Glutamatergic neuron (in vitro differentiated cells): ENCODE results near the gene BORCS8. TPM values are rescaled to one million over a fixed set of nuclear protein-coding genes. Genes with fewer than 3 reads are reported as not detected.

Experiments
- DNase-seq: peaks from one replicate; pipeline ENCODE4 v3.0.0; 2022
- H3K27ac Mint-ChIP-seq: one replicate; pipeline ENCODE4 v1.8.0; 2020; ENCODE audit warnings: mild to moderate bottlenecking, mixed read lengths, inconsistent platforms; ENCODE audit not compliant: unreplicated experiment
- H3K27me3 Mint-ChIP-seq: one replicate; pipeline ENCODE4 v1.8.0; 2020; ENCODE audit warnings: mild to moderate bottlenecking, moderate library complexity, mixed read lengths, inconsistent platforms; ENCODE audit not compliant: unreplicated experiment
- H3K36me3 Mint-ChIP-seq: one replicate; pipeline ENCODE4 v1.8.0; 2020; ENCODE audit warnings: mild to moderate bottlenecking, mixed read lengths, inconsistent platforms; ENCODE audit not compliant: unreplicated experiment
- H3K4me1 Mint-ChIP-seq: one replicate; pipeline ENCODE4 v1.8.0; 2020; ENCODE audit warnings: mild to moderate bottlenecking, low read depth, mixed read lengths, inconsistent platforms; ENCODE audit not compliant: unreplicated experiment
- H3K4me3 Mint-ChIP-seq: one replicate; pipeline ENCODE4 v1.8.0; 2020; ENCODE audit warnings: mild to moderate bottlenecking, mixed read lengths, inconsistent platforms; ENCODE audit not compliant: unreplicated experiment
- H3K9me3 Mint-ChIP-seq: one replicate; pipeline ENCODE4 v1.8.0; 2020; ENCODE audit warnings: mild to moderate bottlenecking, moderate library complexity, mixed read lengths, inconsistent platforms; ENCODE audit not compliant: unreplicated experiment
- total RNA-seq: library from RNA; stranded (reverse); fragmentation: NEBNext Ultra II Directional; extraction: Animal tissue kit (Norgen Biotek cat#: 25700); gene quantifications from one replicate; pipeline ENCODE4 v1.2.1, GENCODE V29; 2021; ENCODE audit not compliant: unreplicated experiment
- TF ChIP-seq, protein P1 (sequence below): fragments of 200-600 bp; sonication (generic); IDR thresholded peaks from one replicate; pipeline ENCODE4 v1.5.0; 2021; ENCODE audit not compliant: partially characterized antibody, unreplicated experiment

The BORCS8 gene
- total RNA-seq, 1 donor from 2014 or later: 20.5 TPM

DNA sequence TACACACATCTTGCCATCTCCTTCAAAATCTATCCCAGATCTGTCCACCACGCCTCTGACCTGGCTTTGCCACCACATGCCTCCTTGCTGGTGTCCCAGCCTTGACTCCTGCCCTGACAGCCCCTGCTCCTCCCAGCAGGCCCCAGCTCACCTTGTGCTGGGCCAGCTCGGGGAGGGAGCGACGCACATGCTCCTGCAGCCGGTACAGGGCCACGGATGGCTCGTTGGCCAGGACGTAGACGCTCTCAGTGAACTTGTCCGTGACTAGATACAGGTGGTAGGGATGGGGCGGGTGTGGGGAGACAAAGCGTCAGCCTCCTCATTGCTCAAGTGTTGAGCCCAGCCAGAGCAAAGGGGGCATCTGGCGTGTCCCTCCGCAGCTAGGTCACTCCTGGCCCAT lies 5.2 kb downstream of the BORCS8 start:
- Mint-ChIP-seq H3K27ac (no peak overlapping the region), H3K27me3 (peaks cover 6% of the 10 kb centered on the region), H3K4me3 (no peak overlapping the region), H3K36me3 (peaks cover 10% of the 10 kb centered on the region), H3K9me3 (peaks cover 1% of the 10 kb centered on the region), H3K4me1 (no peaks in the 10 kb centered on the region)
- DNase-seq: no peak
- TF ChIP-seq, protein P1, sequence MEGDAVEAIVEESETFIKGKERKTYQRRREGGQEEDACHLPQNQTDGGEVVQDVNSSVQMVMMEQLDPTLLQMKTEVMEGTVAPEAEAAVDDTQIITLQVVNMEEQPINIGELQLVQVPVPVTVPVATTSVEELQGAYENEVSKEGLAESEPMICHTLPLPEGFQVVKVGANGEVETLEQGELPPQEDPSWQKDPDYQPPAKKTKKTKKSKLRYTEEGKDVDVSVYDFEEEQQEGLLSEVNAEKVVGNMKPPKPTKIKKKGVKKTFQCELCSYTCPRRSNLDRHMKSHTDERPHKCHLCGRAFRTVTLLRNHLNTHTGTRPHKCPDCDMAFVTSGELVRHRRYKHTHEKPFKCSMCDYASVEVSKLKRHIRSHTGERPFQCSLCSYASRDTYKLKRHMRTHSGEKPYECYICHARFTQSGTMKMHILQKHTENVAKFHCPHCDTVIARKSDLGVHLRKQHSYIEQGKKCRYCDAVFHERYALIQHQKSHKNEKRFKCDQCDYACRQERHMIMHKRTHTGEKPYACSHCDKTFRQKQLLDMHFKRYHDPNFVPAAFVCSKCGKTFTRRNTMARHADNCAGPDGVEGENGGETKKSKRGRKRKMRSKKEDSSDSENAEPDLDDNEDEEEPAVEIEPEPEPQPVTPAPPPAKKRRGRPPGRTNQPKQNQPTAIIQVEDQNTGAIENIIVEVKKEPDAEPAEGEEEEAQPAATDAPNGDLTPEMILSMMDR: no peak

DNA sequence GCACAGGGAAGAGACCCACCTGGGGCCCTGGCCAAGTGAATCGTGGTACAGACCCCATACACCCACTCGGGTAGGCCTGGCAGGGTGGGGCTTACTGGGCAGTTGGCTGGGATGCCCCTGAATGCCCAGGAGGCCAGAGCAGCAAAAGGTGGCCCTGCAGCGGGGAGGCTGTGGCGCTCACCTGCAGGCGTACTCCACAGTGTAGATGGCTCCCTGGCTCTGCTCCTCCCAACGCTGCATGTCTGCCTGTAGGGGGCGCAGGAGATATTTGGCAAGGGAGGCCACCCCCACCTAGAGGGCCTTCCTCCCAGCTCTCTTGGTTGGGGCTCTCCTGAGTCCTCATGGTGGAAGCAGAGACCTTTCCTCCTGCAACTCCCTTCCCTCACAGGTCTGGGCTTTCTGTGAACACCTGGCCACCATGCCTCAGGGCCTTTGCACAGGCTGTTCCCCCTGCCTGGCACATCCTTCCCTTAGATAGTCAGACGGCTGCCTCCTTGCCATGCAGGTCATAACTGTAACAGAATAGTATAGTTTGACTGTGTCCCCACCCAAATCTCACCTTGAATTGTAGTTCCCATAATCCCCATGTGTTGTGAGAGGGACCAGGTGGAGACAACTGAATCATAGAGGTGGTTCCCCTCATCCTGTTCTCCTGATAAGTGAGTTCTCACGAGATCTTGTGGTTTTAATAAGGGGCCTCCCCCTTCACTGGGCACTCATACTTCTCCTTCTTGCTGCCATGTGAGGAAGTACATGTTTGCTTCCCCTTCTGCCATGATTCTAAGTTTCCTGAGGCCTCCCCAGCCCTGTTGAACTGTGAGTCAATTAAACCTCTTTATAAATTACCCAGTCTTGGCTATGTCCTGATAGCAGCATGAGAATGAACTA lies 5.9 kb downstream of the BORCS8 start:
- peak; percentile 62 for DNase-seq

DNA sequence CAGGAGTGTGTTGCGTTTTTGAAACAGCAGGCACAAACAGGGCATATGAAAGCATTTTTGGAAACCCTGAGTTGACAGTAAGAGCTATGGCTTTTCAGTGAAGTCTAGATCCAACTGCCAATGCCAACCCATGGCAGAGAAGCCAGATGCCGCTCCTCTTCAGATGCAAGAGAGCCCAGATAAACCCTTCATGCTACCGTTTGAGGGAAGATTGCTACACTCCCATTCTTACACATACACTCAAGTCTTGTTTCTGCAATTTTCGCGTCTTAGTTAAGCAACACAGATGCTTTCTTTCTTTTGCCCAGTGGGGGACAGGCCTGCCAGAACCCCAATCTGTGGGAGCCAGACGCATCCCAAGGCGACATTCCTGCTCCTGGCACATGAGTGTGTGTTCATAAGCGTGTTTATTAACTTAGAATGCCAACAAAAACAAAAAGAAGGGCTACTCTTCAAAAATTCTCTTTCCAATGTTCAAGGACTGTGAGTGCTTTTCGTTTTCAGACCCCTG lies 10.4 kb downstream of the BORCS8 start:
- TF ChIP-seq, protein P1: no peak
- Mint-ChIP-seq H3K4me3 (no peak overlapping the region), H3K27me3 (peaks cover 7% of the 10 kb centered on the region), H3K36me3 (peaks cover 14% of the 10 kb centered on the region), H3K27ac (no peak overlapping the region), H3K4me1 (no peaks in the 10 kb centered on the region), H3K9me3 (peaks cover 2% of the 10 kb centered on the region)
- DNase-seq: no peak

More for the DNA sequence above, 5.9 kb downstream of the BORCS8 start:
- H3K4me3 Mint-ChIP-seq: peak overlapping the region; percentile 15
- peak overlapping the region; percentile 23 for H3K27ac Mint-ChIP-seq
- H3K9me3 Mint-ChIP-seq: peaks cover 3% of the 10 kb centered on the region
- H3K27me3 Mint-ChIP-seq: peaks cover 8% of the 10 kb centered on the region
- TF ChIP-seq, protein P1: peak; percentile 70
- peaks cover 15% of the 10 kb centered on the region for H3K36me3 Mint-ChIP-seq
- no peaks in the 10 kb centered on the region for H3K4me1 Mint-ChIP-seq

DNA sequence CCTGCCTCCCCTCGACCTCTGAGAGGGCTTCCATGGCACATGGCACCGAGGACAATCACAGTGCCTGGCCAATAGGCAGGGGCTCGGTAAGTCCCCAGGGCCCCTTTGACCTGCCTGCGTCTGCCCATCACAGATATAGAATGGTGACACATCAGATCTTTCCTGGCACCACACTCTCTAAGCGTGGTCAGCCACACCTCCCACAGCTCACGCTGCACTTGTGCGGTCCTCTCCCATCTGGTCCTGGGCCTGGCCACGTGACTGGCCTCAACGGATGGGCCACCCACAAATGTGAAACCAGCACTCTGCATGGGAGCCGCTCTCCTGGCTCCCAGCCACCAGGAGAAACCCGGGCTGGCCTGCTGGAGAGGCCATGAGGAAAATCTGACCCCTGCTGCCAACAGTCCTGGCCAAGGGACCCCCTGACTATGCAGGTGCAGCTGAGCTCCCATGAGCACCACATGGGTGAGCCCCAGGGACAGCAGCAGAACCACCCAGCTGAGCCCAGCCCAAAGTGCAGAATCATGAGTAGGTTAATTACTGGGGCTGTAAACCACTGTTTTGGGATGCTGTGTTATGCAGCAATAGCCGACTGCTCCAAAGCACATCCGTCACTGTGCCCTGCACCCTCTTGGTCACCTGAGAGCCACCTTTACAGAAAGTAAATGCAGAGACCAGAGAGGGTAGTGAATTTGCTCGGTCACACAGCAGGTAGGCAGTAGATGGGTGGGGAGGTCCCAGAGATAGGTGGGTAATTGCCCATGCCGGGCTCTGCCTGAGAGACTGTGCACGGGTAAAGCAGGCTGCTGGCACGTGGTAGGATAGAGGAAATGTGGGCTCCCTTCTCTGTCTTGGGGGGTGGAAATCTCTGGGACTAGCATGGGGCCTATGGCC lies 12.2 kb downstream of the BORCS8 start:
- TF ChIP-seq, protein P1: no peak
- Mint-ChIP-seq H3K36me3 (peaks cover 11% of the 10 kb centered on the region), H3K27ac (no peak overlapping the region), H3K4me1 (no peaks in the 10 kb centered on the region), H3K27me3 (peaks cover 5% of the 10 kb centered on the region), H3K9me3 (peaks cover 4% of the 10 kb centered on the region), H3K4me3 (no peak overlapping the region)
- no peak for DNase-seq
